IMR-90 (cell line): Measurements from ENCODE around the gene PCBP3. TPM values are rescaled to one million over a fixed set of nuclear protein-coding genes. Genes with fewer than 3 reads are reported as not detected.

Experiments
- ATAC-seq: fragments of 200-7000 bp; cut with Tn5 transposase; 2 replicates; pipeline ENCODE4 v1.9.1; 2020; ENCODE audit warnings: low read depth, mild to moderate bottlenecking, moderate library complexity
- BruUV-seq: library from RNA; stranded (reverse); fragments of 400-500 nt; replicated peaks from 2 replicates; lab custom pipeline; 2021; lab: Mats Ljungman, UMichigan
- CTCF ChIA-PET: fragments of 300-600 bp; formaldehyde crosslinking; extraction: SDS; loops from one replicate; lab custom pipeline; 2021; ENCODE audit warnings: antibody characterized with exemption; lab: Yijun Ruan, JAX
- POLR2A ChIA-PET: fragments of 300-600 bp; sonication (Branson Sonifier 250); formaldehyde crosslinking; loops from one replicate; lab custom pipeline; 2022; ENCODE audit warnings: antibody characterized with exemption; ENCODE audit not compliant: unreplicated experiment; lab: Charles Lee
- DNase-seq: peaks from one replicate; pipeline ENCODE4 v3.0.0; 2013
- H2AFZ ChIP-seq: replicated peaks from 2 replicates; pipeline ENCODE3; 2013; ENCODE audit warnings: low read length, mild to moderate bottlenecking; ENCODE audit not compliant: poor library complexity
- H2AK5ac ChIP-seq: 2 replicates; pipeline ENCODE4 v1.6.1; 2013; ENCODE audit warnings: low read depth, low read length, inconsistent platforms
- H2AK9ac ChIP-seq: replicated peaks from 2 replicates; pipeline ENCODE3; 2013; ENCODE audit warnings: mild to moderate bottlenecking, low read depth, low read length, moderate library complexity; ENCODE audit not compliant: poor library complexity
- H2BK120ac ChIP-seq: 2 replicates; pipeline ENCODE4 v1.6.1; 2013; ENCODE audit warnings: low read depth, low read length, inconsistent platforms
- H2BK15ac ChIP-seq: 3 replicates; pipeline ENCODE4 v1.6.1; 2013; ENCODE audit warnings: low read depth, low read length, inconsistent platforms
- H2BK20ac ChIP-seq: 2 replicates; pipeline ENCODE4 v1.6.1; 2013; ENCODE audit warnings: low read depth, mild to moderate bottlenecking, inconsistent platforms, low read length, moderate library complexity
- H2BK5ac ChIP-seq: 2 replicates; pipeline ENCODE4 v1.6.1; 2013; ENCODE audit warnings: mild to moderate bottlenecking, low read depth, low read length, inconsistent platforms; ENCODE audit not compliant: poor library complexity, severe bottlenecking
- H3K14ac ChIP-seq: replicated peaks from 2 replicates; pipeline ENCODE4 v1.6.1; 2013; ENCODE audit warnings: low read depth, low read length, inconsistent platforms
- H3K18ac ChIP-seq: 2 replicates; pipeline ENCODE4 v1.6.1; 2013; ENCODE audit warnings: low read depth, low read length, control low read depth
- H3K23ac ChIP-seq: 2 replicates; pipeline ENCODE4 v1.6.1; 2013; ENCODE audit warnings: low read depth, low read length, inconsistent platforms
- H3K27ac ChIP-seq: 2 replicates; pipeline ENCODE4 v1.5.1; 2013; ENCODE audit warnings: mild to moderate bottlenecking, control low read depth, low read length; ENCODE audit not compliant: insufficient read depth
- H3K27me3 ChIP-seq: 2 replicates; pipeline ENCODE4 v1.6.1; 2013; ENCODE audit warnings: low read length; ENCODE audit not compliant: control insufficient read depth, insufficient read depth
- H3K36me3 ChIP-seq: 2 replicates; pipeline ENCODE4 v1.6.1; 2013; ENCODE audit warnings: low read length, mixed read lengths; ENCODE audit not compliant: control insufficient read depth, insufficient read depth
- H3K4ac ChIP-seq: 2 replicates; pipeline ENCODE4 v1.6.1; 2013; ENCODE audit warnings: low read depth, low read length, inconsistent platforms
- H3K4me1 ChIP-seq: 2 replicates; pipeline ENCODE4 v1.6.1; 2013; ENCODE audit warnings: low read length, mixed read lengths; ENCODE audit not compliant: control insufficient read depth, insufficient read depth
- H3K4me2 ChIP-seq: 2 replicates; pipeline ENCODE4 v1.6.1; 2013; ENCODE audit warnings: low read depth, mild to moderate bottlenecking, control low read depth, low read length, moderate library complexity
- H3K4me3 ChIP-seq: 2 replicates; pipeline ENCODE4 v1.5.1; 2013; ENCODE audit warnings: low read depth, mild to moderate bottlenecking, control low read depth, low read length, moderate library complexity; ENCODE audit not compliant: insufficient read depth
- H3K56ac ChIP-seq: 2 replicates; pipeline ENCODE4 v1.6.1; 2013; ENCODE audit warnings: low read length, inconsistent platforms; ENCODE audit not compliant: insufficient read depth; ENCODE audit errors: extremely low read depth
- H3K79me1 ChIP-seq, 2 experiments: 2 replicates each; pipeline ENCODE4 v1.6.1; 2013; ENCODE audit warnings: low read length in 2 of 2, inconsistent platforms in 1 of 2, low read depth in 1 of 2
- H3K9ac ChIP-seq: 2 replicates; pipeline ENCODE4 v1.6.1; 2013; ENCODE audit warnings: low read depth, low read length, control low read depth
- H3K9me1 ChIP-seq: 2 replicates; pipeline ENCODE4 v1.6.1; 2013; ENCODE audit warnings: low read length, inconsistent platforms; ENCODE audit not compliant: insufficient read depth
- H3K9me3 ChIP-seq: 2 replicates; pipeline ENCODE4 v1.6.1; 2013; ENCODE audit warnings: low read length; ENCODE audit not compliant: control insufficient read depth, insufficient read depth
- H4K20me1 ChIP-seq: 2 replicates; pipeline ENCODE4 v1.6.1; 2013; ENCODE audit warnings: low read length, inconsistent platforms; ENCODE audit not compliant: insufficient read depth
- H4K5ac ChIP-seq: 2 replicates; pipeline ENCODE4 v1.6.1; 2013; ENCODE audit warnings: mild to moderate bottlenecking, low read depth, low read length, control low read depth
- H4K8ac ChIP-seq, 2 experiments: 2 replicates each; pipeline ENCODE4 v1.6.1; 2013; ENCODE audit warnings: low read depth in 2 of 2, low read length in 2 of 2, control low read depth in 1 of 2, inconsistent platforms in 1 of 2
- H4K91ac ChIP-seq: 2 replicates; pipeline ENCODE4 v1.6.1; 2013; ENCODE audit warnings: low read depth, low read length, inconsistent platforms; ENCODE audit not compliant: insufficient read depth
- CHD1 ChIP-seq: IDR thresholded peaks from 2 replicates; pipeline ENCODE4 v1.6.1; 2012; ENCODE audit warnings: low read depth, low read length, improper control_type of control experiment
- FOS ChIP-seq: fragments of 150-350 bp; IDR thresholded peaks from 2 replicates; pipeline ENCODE4 v1.6.1; 2016; ENCODE audit warnings: low read depth, low read length
- MAFK ChIP-seq: IDR thresholded peaks from 2 replicates; pipeline ENCODE4 v1.6.1; 2012; ENCODE audit warnings: low read depth, low read length, improper control_type of control experiment
- MXI1 ChIP-seq: IDR thresholded peaks from 2 replicates; pipeline ENCODE4 v1.6.1; 2012; ENCODE audit warnings: low read depth, mild to moderate bottlenecking, low read length, moderate library complexity, borderline replicate concordance
- NFE2L2 ChIP-seq: fragments of 150-350 bp; IDR thresholded peaks from 2 replicates; pipeline ENCODE4 v1.6.1; 2016; ENCODE audit warnings: low read depth, mild to moderate bottlenecking, low read length
- RCOR1 ChIP-seq: IDR thresholded peaks from 2 replicates; pipeline ENCODE4 v1.6.1; 2012; ENCODE audit warnings: mild to moderate bottlenecking, low read length, improper control_type of control experiment; ENCODE audit not compliant: insufficient replicate concordance
- WGBS, 2 experiments: methylation state at CpG; one replicate each; pipeline versions ENCODE4 v1.1.5 to v1.1.7; 2013; ENCODE audit warnings: missing lambda C conversion rate in 2 of 2; ENCODE audit not compliant: insufficient read length in 1 of 2; ENCODE audit errors: extremely low coverage in 2 of 2; 5-methylcytosine and 5-hydroxymethylcytosine counted together
- dilution Hi-C: fragments of 300-500 bp; cut with HindIII; formaldehyde crosslinking; loops from one replicate; pipeline ENCODE4 v1.14.3; 2018; ENCODE audit warnings: low sequenced_read_pairs; ENCODE audit not compliant: unreplicated experiment
- in situ Hi-C: fragments of 300-500 bp; cut with MboI; formaldehyde crosslinking; loops from 3 replicates; pipeline ENCODE4 v1.14.3; 2019; ENCODE audit warnings: low sequenced_read_pairs, inconsistent platforms, mixed read lengths
- intact Hi-C: fragments of 100-400 bp; cut with micrococcal nuclease; formaldehyde crosslinking; loops from 2 replicates; pipeline ENCODE4 v1.10.0; 2022
- polyA plus RNA-seq, 3 experiments: library from polyadenylated mRNA; depleted of rRNA; stranded (reverse); fragments of >200 nt; gene quantifications; 2 replicates each; pipeline ENCODE4 v1.2.3, GENCODE V29; 2012; ENCODE audit warnings: low replicate concordance in 1 of 3
- total RNA-seq: library from RNA; depleted of rRNA; stranded (reverse); fragments of >200 nt; gene quantifications from 2 replicates; pipeline ENCODE4 v1.2.3, GENCODE V29; 2012
- TF ChIP-seq, protein P1 (sequence below): fragments of 150-350 bp; IDR thresholded peaks from 2 replicates; pipeline ENCODE4 v1.6.1; 2016; ENCODE audit warnings: low read depth, mild to moderate bottlenecking, low read length, moderate library complexity, borderline replicate concordance

Gene PCBP3
- total and polyA plus RNA-seq, 2 of the 4 experiments (the other 2 are of a cell fraction), result 2.9 to 3.9 TPM

DNA sequence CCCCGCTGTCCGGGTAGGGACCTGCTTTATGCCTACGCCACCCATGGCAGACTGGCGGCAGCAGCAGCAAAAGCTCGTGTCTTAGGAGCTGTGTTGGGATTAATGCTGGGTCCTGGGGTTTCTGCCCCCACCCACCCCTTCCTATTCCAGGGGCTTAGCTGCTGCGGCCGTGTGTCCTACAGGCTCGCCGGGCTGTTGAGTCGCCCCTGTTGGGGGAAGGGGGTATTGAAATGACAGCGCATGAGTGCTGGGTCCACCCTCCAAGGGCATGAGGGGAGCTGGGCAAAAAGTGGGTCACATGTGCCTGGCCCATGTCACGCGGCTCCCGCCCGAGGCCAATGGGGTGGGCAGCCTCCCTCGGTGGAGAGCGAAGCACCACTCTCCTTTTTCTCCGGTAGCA lies 219.7 kb downstream of the PCBP3 start:
- peaks cover 30% of the 10 kb centered on the region for H3K9me1 ChIP-seq
- no peaks in the 10 kb centered on the region for H3K36me3 ChIP-seq
- ChIA-PET CTCF (no interaction called here), POLR2A (no interaction called here)
- in situ Hi-C loops, result no loop called here
- H2AFZ ChIP-seq, result no peak overlapping the region
- H2BK5ac ChIP-seq, result peak overlapping the region; percentile 97
- H3K4me2 ChIP-seq, result no peak overlapping the region
- H3K27ac ChIP-seq, result no peak overlapping the region
- H3K27me3 ChIP-seq, result no peaks in the 10 kb centered on the region
- no TSS peak for BruUV-seq
- peak overlapping the region; percentile 5 for H2AK9ac ChIP-seq
- intact Hi-C loops, result no loop called here
- peak overlapping the region; percentile 45; the same call in 1 of the 3 replicates for H2BK15ac ChIP-seq
- no peak for DNase-seq
- H3K4me3 ChIP-seq, result no peak overlapping the region
- H4K8ac ChIP-seq, result no peak overlapping the region; a peak in 2 of 4 replicates
- H4K20me1 ChIP-seq, result no peaks in the 10 kb centered on the region
- H4K91ac ChIP-seq, result peak overlapping the region; percentile 57
- H3K4me1 ChIP-seq, result peaks cover 13% of the 10 kb centered on the region
- peak overlapping the region; percentile 50 for H2AK5ac ChIP-seq
- peaks cover 0 to 7% of the 10 kb centered on the region in 2 experiments; a peak in 2 of 4 replicates for H3K79me1 ChIP-seq
- no peak overlapping the region for H3K9ac ChIP-seq
- H2BK20ac ChIP-seq, result peak overlapping the region; percentile 96
- H3K56ac ChIP-seq, result no peak overlapping the region
- WGBS, 2 experiments, result no CpG with 5 or more reads among the region's 18 CpGs
- peak overlapping the region; percentile 88 for H3K4ac ChIP-seq
- TF ChIP-seq CHD1 (no peak), NFE2L2 (no peak), MAFK (no peak), FOS (no peak), MXI1 (no peak), RCOR1 (no peak)
- TF ChIP-seq, protein P1, sequence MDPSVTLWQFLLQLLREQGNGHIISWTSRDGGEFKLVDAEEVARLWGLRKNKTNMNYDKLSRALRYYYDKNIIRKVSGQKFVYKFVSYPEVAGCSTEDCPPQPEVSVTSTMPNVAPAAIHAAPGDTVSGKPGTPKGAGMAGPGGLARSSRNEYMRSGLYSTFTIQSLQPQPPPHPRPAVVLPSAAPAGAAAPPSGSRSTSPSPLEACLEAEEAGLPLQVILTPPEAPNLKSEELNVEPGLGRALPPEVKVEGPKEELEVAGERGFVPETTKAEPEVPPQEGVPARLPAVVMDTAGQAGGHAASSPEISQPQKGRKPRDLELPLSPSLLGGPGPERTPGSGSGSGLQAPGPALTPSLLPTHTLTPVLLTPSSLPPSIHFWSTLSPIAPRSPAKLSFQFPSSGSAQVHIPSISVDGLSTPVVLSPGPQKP, result no peak
- no peak overlapping the region for H4K5ac ChIP-seq
- H3K23ac ChIP-seq, result no peak overlapping the region
- no peak for ATAC-seq
- no peaks in the 10 kb centered on the region for H3K9me3 ChIP-seq
- dilution Hi-C loops, result no loop called here
- no peak overlapping the region for H3K18ac ChIP-seq
- H3K14ac ChIP-seq, result no peak overlapping the region; the same call in 1 of the 2 replicates
- H2BK120ac ChIP-seq, result peak overlapping the region; percentile 97
